OCI-LY3 (cell line): ENCODE results near the gene SCAMP1.

ENCODE experiments used
- CTCF ChIP-seq: fragments of 200-600, 300-600 bp; sonication (generic); IDR thresholded peaks from 2 replicates; pipeline ENCODE4 v1.5.1; 2014; ENCODE audit warnings: antibody characterized with exemption, low read length, low read depth
- EZH2phosphoT487 ChIP-seq: fragments of 200-600 bp; shearing (Covaris generic); IDR thresholded peaks from 2 replicates; pipeline ENCODE4 v1.6.1; 2018; ENCODE audit warnings: antibody characterized with exemption, mixed run types, low read depth

DNA sequence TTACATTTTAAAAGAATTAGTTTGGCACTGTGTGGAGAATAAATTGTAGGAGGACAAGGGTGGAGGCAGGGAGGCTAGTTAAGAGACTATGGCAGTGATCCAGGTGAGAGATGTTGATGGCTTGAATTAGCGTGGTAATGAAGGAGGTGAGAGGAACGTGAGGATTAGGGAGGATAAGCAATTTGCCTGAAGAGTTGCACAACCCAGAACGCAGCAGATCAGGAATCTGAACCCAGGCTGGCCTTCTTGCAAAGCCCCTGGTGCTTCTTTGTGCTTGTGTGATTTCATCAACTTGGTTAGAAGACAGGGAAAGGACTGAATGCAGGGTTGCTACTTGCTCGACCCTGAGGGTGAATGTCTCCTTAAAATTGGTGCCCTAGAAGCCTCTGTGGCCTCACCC is 6.9 kb upstream of the SCAMP1 start:
- no peak for TF ChIP-seq CTCF
- no peak for TF ChIP-seq EZH2phosphoT487
